HEK293T (cell line): ENCODE measurements around the gene FBLN1.

ENCODE experiments used
- ARNT ChIP-seq: fragments of 450-650 bp; IDR thresholded peaks from 2 replicates; pipeline ENCODE4 v1.6.1; 2017; ENCODE audit warnings: mild to moderate bottlenecking
- BHLHE40 ChIP-seq: fragments of 450-650 bp; IDR thresholded peaks from 2 replicates; pipeline ENCODE4 v1.6.1; 2016; ENCODE audit warnings: mild to moderate bottlenecking, moderate library complexity, borderline replicate concordance
- CTBP1 ChIP-seq: fragments of 450-650 bp; IDR thresholded peaks from 2 replicates; pipeline ENCODE4 v1.6.1; 2016; ENCODE audit warnings: borderline replicate concordance
- ELF4 ChIP-seq: fragments of 450-650 bp; IDR thresholded peaks from 2 replicates; pipeline ENCODE4 v1.6.1; 2017; ENCODE audit warnings: antibody characterized with exemption
- FOXM1 ChIP-seq: fragments of 450-650 bp; IDR thresholded peaks from 2 replicates; pipeline ENCODE4 v1.6.1; 2017; ENCODE audit warnings: mild to moderate bottlenecking, borderline replicate concordance
- LEF1 ChIP-seq: fragments of 450-650 bp; IDR thresholded peaks from 2 replicates; pipeline ENCODE4 v1.6.1; 2017; ENCODE audit warnings: mild to moderate bottlenecking, borderline replicate concordance
- TARDBP ChIP-seq: fragments of 450-650 bp; IDR thresholded peaks from 2 replicates; pipeline ENCODE4 v1.6.1; 2016
- TF ChIP-seq, protein P1 (sequence below): fragments of 450-650 bp; IDR thresholded peaks from 2 replicates; pipeline ENCODE4 v1.6.1; 2016

DNA sequence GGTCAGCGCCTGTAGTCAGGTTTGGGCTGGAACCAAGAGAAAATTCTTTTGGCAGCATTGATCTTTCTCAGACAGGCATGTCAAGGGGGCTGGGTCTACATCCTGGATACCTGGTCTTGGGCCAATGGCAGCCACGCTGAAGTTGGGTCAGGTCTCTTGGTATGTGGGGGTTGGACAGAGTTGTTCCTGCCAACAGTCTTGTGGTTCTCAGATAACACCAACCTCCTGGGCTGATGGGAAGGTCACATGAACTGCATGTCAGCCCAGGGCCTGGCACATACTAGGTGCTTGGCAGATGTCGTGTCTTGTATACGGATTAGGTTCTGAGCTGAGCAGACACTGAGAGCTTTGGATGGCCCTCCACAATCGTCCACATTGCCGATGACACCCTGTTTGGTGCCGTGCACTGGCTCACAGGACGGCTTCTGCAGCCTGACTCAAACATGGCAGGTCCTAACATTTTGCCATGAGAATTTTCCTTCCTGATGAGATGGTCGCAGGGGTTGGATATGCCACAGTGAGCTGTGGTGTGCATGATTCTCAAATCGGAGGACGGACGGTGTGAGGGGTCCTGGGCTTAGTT is 42.0 kb downstream of the FBLN1 start:
- TF ChIP-seq LEF1 (no peak), BHLHE40 (no peak), ARNT (no peak), ELF4 (no peak), CTBP1 (no peak), TARDBP (no peak), FOXM1 (no peak)
- TF ChIP-seq, protein P1, sequence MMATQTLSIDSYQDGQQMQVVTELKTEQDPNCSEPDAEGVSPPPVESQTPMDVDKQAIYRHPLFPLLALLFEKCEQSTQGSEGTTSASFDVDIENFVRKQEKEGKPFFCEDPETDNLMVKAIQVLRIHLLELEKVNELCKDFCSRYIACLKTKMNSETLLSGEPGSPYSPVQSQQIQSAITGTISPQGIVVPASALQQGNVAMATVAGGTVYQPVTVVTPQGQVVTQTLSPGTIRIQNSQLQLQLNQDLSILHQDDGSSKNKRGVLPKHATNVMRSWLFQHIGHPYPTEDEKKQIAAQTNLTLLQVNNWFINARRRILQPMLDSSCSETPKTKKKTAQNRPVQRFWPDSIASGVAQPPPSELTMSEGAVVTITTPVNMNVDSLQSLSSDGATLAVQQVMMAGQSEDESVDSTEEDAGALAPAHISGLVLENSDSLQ, result no peak
